Measurements from ENCODE around the gene TREM2.
A peak's percentile ranks its signal among the peaks of the same experiment; 100 is the strongest.

TREM2 gene

GRCh38 chr6:41153992-41154625 lies 8.8 kb downstream of the TREM2 start, which contains the start of gene TREML1:
TSS of gene TREML1 (minus strand) at chr6:41154347. CDS start at chr6:41154288, 59 bp downstream.
- no peak for DNase-seq

- no peak for DNase-seq
Measured at GRCh38 chr6:41153451-41153850, 9.5 kb downstream of the TREM2 start.

- no peak for DNase-seq
Measured at GRCh38 chr6:41150671-41151070, 12.2 kb downstream of the TREM2 start.

GRCh38 chr6:41147917-41148316 lies 15.0 kb downstream of the TREM2 start:
- DNase-seq = no peak

GRCh38 chr6:41136911-41137310 lies 26.0 kb downstream of the TREM2 start:
- DNase-seq = no peak

GRCh38 chr6:41135062-41135832 lies 27.7 kb downstream of the TREM2 start:
- no peak for DNase-seq

GRCh38 chr6:41132254-41132653 lies 30.7 kb downstream of the TREM2 start:
- DNase-seq = no peak

GRCh38 chr6:41125282-41125681 lies 37.6 kb downstream of the TREM2 start:
- no peak for DNase-seq

GRCh38 chr6:41122918-41123317 lies 40.0 kb downstream of the TREM2 start:
- DNase-seq = peak; percentile 59

- no peak for DNase-seq
Measured at GRCh38 chr6:41122373-41122772, 40.5 kb downstream of the TREM2 start.

- no peak for DNase-seq
Measured at GRCh38 chr6:41120058-41120457, 42.9 kb downstream of the TREM2 start.

GRCh38 chr6:41119508-41119907 lies 43.4 kb downstream of the TREM2 start:
- no peak for DNase-seq

- peak; percentile 22 for DNase-seq
Measured at GRCh38 chr6:41115027-41115426, 47.9 kb downstream of the TREM2 start.

GRCh38 chr6:41111017-41111416 lies 51.9 kb downstream of the TREM2 start:
- DNase-seq = no peak

All from NCI-H2029 (cell line).